Measurements from ENCODE around the gene HCAR1.
"Not testable (repeated sequence)": the region's sequence is repeated elsewhere in the genome, so short reads cannot be mapped to it uniquely, and the experiment has no call there.

HCAR1 gene

DNA sequence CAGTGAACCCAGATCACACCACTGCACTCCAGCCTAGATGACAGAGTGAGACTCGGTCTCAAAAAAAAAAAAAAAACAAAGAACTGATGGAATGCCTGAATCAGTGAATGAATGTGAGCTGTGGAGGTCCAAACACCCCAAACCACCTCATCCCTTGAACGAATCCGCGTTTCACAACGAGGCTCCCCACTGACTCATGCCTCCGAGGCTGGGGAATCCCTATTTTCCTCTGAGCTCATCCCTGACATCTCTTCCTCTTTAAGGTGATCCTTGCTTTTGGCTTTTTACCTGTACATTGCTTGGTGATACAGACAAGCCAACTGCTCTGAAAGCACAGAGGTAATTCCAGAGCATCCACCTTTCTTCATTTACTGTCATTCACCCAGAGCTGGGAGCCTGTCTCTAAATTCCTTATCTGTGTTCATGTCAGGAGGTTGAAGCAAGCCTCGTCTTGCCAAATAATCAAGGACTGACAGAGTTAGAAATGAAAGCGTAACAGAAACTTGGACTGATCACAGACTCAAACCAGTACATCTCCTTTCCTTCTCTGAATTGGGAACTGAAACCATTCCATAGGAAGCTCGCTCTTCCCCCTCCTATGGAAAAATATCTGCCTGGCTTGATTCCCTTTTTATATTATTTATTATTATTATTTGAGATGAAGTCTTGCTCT lies 30.5 kb downstream of the HCAR1 start:
- not testable (repeated sequence) for H3K9me3 ChIP-seq (ENCODE audit: control insufficient read depth, low read length); H3K4me1 ChIP-seq (ENCODE audit: control insufficient read depth, insufficient read depth, low read length); H3K27ac ChIP-seq (ENCODE audit: insufficient read depth, low read depth, low read length, poor library complexity, severe bottlenecking); H3K4me3 ChIP-seq (ENCODE audit: insufficient read depth, low read depth, low read length); H3K36me3 ChIP-seq (ENCODE audit: control insufficient read depth, insufficient read depth, low read length); H3K27me3 ChIP-seq (ENCODE audit: control insufficient read depth, insufficient read depth, low read length, poor library complexity, severe bottlenecking)
- 80% methylated on average over 1 of the region's 9 CpGs; no CpG with 5 or more reads in 1 of the 2 experiments for WGBS, 2 experiments

DNA sequence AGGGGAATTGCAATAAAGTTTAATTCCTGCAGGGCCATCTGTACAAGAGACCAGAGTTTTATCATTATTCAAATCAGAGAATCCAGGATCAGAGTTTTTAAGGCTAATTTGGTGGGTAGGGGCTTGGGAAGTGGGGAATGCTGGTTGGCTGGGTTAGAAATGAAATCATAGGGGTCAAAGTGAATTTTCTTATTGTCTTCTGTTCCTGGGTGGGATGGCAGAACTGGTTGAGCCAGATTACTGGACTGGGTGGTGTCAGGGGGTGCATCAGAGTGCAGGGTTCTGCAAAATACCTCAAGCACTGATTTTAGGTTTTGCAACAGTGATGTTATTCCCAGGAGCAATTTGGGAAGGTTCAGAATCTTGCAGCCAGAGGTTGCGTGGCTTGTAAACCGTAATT lies 33.7 kb downstream of the HCAR1 start:
- not testable (repeated sequence) for H3K27me3 ChIP-seq (ENCODE audit: control insufficient read depth, insufficient read depth, low read length, poor library complexity, severe bottlenecking); H3K36me3 ChIP-seq (ENCODE audit: control insufficient read depth, insufficient read depth, low read length); H3K27ac ChIP-seq (ENCODE audit: insufficient read depth, low read depth, low read length, poor library complexity, severe bottlenecking); H3K4me1 ChIP-seq (ENCODE audit: control insufficient read depth, insufficient read depth, low read length); H3K4me3 ChIP-seq (ENCODE audit: insufficient read depth, low read depth, low read length); H3K9me3 ChIP-seq (ENCODE audit: control insufficient read depth, low read length)
- WGBS, 2 experiments: 97 to 98% methylated on average over 2 of the region's 2 CpGs

DNA sequence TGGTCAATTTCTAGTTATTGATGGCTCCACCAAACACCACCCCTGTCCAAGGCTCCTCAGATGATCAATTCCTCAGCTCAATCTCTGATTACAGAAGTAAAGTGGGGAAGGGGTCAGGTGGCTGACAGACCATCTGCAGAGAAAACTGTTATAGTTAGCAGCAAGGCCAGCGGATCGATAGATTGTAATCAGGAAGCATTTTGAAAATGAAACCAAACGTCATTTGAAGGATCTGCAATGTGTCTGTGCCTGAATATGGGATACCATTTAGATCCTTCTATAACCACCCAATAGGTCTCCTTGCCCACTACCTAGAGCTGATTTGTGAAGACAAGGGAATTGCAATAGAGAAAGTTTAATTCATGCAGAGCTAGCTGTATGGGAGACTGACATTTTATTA lies 39.1 kb downstream of the HCAR1 start:
- WGBS, 2 experiments: 93 to 95% methylated on average over 3 of the region's 3 CpGs
- Histone ChIP-seq H3K27ac (ENCODE audit: insufficient read depth, low read depth, low read length, poor library complexity, severe bottlenecking) (no peak overlapping the region), H3K27me3 (ENCODE audit: control insufficient read depth, insufficient read depth, low read length, poor library complexity, severe bottlenecking) (no peaks in the 10 kb centered on the region), H3K9me3 (ENCODE audit: control insufficient read depth, low read length) (no peaks in the 10 kb centered on the region), H3K36me3 (ENCODE audit: control insufficient read depth, insufficient read depth, low read length) (no peaks in the 10 kb centered on the region), H3K4me1 (ENCODE audit: control insufficient read depth, insufficient read depth, low read length) (no peaks in the 10 kb centered on the region), H3K4me3 (ENCODE audit: insufficient read depth, low read depth, low read length) (no peak overlapping the region)

DNA sequence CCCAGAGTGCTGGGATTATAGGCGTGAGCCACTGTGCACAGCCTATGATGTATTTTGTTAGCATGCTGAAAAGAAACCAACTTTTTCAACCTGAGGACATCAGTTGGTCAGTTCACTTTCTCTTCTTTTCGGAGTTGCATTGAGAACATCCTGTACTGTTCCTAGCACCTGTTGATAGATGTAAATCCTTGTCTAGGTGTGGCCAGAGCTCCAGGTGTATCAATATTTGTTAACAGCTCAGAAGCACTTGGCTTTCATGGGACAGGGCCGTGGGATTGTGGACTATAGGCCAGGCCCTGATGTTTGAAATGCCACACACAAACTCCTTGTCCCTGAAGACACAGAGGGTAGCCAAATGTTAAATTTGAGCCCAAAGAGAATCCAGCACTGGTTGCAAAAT lies 42.4 kb downstream of the HCAR1 start:
- no peak overlapping the region for H3K27ac ChIP-seq (ENCODE audit: insufficient read depth, low read depth, low read length, poor library complexity, severe bottlenecking)
- no peaks in the 10 kb centered on the region for H3K4me1 ChIP-seq (ENCODE audit: control insufficient read depth, insufficient read depth, low read length)
- WGBS, 2 experiments: 95 to 96% methylated on average over 3 of the region's 3 CpGs
- no peaks in the 10 kb centered on the region for H3K36me3 ChIP-seq (ENCODE audit: control insufficient read depth, insufficient read depth, low read length)
- no peaks in the 10 kb centered on the region for H3K9me3 ChIP-seq (ENCODE audit: control insufficient read depth, low read length)
- H3K27me3 ChIP-seq (ENCODE audit: control insufficient read depth, insufficient read depth, low read length, poor library complexity, severe bottlenecking): no peaks in the 10 kb centered on the region
- no peak overlapping the region for H3K4me3 ChIP-seq (ENCODE audit: insufficient read depth, low read depth, low read length)

DNA sequence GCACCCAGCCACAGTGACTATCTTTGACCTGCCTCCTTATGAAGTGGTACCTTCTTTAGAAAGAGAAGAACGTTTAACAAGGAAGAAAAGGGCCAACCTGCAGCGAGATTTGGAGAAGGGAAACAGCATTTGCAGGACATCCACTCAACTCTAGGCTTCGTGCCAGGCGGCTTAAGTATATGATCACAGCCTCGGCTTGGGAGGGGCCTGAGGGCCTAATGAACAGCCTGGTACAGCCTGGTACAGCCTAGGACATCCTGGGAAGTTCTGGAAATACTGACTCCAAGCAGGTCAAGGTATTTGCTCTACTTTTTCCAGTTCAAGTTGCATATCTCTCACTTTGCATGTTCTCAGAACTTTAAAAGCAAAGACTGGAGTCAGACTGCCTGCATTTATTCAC lies 43.6 kb downstream of the HCAR1 start:
- Histone ChIP-seq H3K9me3 (ENCODE audit: control insufficient read depth, low read length) (no peaks in the 10 kb centered on the region), H3K4me3 (ENCODE audit: insufficient read depth, low read depth, low read length) (no peak overlapping the region), H3K4me1 (ENCODE audit: control insufficient read depth, insufficient read depth, low read length) (no peaks in the 10 kb centered on the region), H3K27ac (ENCODE audit: insufficient read depth, low read depth, low read length, poor library complexity, severe bottlenecking) (no peak overlapping the region), H3K27me3 (ENCODE audit: control insufficient read depth, insufficient read depth, low read length, poor library complexity, severe bottlenecking) (no peaks in the 10 kb centered on the region), H3K36me3 (ENCODE audit: control insufficient read depth, insufficient read depth, low read length) (no peaks in the 10 kb centered on the region)
- 90% methylated on average over 5 of the region's 5 CpGs for WGBS, 2 experiments

DNA sequence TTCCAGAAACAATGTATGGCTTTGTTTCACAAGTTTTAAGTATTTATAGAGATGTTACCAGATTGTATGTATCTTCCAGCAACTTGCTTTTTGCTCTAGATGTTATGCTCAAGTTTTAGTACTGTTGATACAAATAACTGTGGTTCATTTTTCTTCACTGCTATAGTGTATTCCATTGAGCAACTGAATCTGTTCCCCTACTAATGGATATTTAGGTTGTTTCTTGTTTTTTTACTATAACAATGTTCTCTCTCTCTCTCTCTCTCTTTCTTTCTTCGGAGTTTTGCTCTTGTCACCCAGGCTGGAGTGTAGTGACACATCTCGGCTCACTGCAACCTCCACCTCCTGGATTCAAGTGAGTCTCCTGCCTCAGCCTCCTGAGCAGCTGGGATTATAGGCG lies 44.1 kb downstream of the HCAR1 start:
- no peaks in the 10 kb centered on the region for H3K9me3 ChIP-seq (ENCODE audit: control insufficient read depth, low read length)
- H3K4me1 ChIP-seq (ENCODE audit: control insufficient read depth, insufficient read depth, low read length): no peaks in the 10 kb centered on the region
- no peaks in the 10 kb centered on the region for H3K36me3 ChIP-seq (ENCODE audit: control insufficient read depth, insufficient read depth, low read length)
- H3K4me3 ChIP-seq (ENCODE audit: insufficient read depth, low read depth, low read length): no peak overlapping the region
- no peak overlapping the region for H3K27ac ChIP-seq (ENCODE audit: insufficient read depth, low read depth, low read length, poor library complexity, severe bottlenecking)
- WGBS, 2 experiments: 89 to 91% methylated on average over 3 of the region's 3 CpGs
- H3K27me3 ChIP-seq (ENCODE audit: control insufficient read depth, insufficient read depth, low read length, poor library complexity, severe bottlenecking): no peaks in the 10 kb centered on the region

DNA sequence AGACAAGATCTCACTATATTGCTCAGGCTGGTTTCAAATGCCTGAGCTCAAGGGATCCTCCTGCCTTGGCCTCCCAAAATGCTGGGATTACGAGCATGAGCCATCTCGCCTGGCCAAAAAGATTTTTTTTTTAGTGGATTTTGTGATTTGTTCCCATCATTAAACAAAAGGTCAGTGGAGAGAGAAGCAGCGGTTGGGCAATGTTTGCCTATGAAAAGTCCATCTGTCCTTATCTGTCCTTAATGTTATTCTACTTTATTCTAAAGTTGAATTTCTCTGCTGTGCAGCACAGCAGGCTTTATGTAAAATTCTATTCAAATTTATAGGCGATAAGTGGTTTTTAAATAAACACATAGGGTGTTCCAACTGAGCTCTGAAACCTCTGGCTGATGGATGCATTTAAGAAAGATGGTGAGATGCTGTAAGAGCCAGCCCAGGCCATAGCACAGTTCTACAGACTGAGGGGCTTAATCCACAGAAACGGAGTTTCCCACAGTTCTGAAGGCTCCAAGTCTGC lies 46.3 kb downstream of the HCAR1 start:
- Histone ChIP-seq H3K9me3 (ENCODE audit: control insufficient read depth, low read length) (no peaks in the 10 kb centered on the region), H3K27ac (ENCODE audit: insufficient read depth, low read depth, low read length, poor library complexity, severe bottlenecking) (no peak overlapping the region), H3K27me3 (ENCODE audit: control insufficient read depth, insufficient read depth, low read length, poor library complexity, severe bottlenecking) (no peaks in the 10 kb centered on the region), H3K4me3 (ENCODE audit: insufficient read depth, low read depth, low read length) (no peak overlapping the region), H3K4me1 (ENCODE audit: control insufficient read depth, insufficient read depth, low read length) (no peaks in the 10 kb centered on the region), H3K36me3 (ENCODE audit: control insufficient read depth, insufficient read depth, low read length) (no peaks in the 10 kb centered on the region)
- 79 to 87% methylated on average over 5 of the region's 5 CpGs for WGBS, 2 experiments

DNA sequence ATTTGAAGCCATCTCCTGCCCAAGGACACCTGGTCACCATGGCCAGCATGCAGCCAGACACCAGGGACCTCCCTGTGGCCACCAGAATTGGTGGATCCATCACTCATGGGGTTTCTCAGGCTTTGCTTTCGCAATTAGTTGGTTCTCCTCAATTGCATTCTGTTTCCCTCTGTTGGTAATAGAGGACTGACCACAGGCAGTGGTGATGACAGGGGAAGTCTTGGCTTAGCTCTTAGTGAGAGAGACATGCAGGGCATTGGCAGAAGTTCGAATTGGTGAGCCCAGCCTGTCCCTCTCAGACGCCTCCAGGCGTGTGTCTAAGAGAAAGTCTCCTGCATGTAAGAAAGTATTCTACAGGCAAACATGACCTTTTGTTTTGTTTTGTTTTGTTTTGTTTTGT lies 48.8 kb downstream of the HCAR1 start:
- Histone ChIP-seq H3K27ac (ENCODE audit: insufficient read depth, low read depth, low read length, poor library complexity, severe bottlenecking) (no peak overlapping the region), H3K4me3 (ENCODE audit: insufficient read depth, low read depth, low read length) (no peak overlapping the region), H3K27me3 (ENCODE audit: control insufficient read depth, insufficient read depth, low read length, poor library complexity, severe bottlenecking) (no peaks in the 10 kb centered on the region), H3K9me3 (ENCODE audit: control insufficient read depth, low read length) (no peaks in the 10 kb centered on the region), H3K36me3 (ENCODE audit: control insufficient read depth, insufficient read depth, low read length) (no peaks in the 10 kb centered on the region), H3K4me1 (ENCODE audit: control insufficient read depth, insufficient read depth, low read length) (no peaks in the 10 kb centered on the region)
- WGBS, 2 experiments: 93 to 95% methylated on average over 4 of the region's 4 CpGs

DNA sequence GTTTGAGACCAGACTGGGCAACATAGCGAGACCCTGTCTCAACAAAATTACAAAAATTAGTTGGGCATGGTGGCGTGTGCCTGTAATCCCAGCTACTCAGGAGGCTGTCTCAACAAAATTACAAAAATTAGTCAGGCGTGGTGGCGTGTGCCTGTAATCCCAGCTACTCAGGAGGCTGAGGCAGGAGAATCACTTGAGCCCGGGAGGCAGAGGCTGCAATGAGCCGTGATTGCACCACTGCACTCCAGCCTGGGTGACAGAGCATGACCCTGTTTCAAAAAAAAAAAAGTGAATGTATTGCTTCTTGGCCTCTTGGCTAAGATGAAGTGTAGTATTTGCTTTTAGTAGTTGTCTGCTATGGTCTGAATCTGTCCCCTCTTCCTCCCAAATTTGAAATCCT lies 49.7 kb downstream of the HCAR1 start:
- H3K36me3 ChIP-seq (ENCODE audit: control insufficient read depth, insufficient read depth, low read length); H3K4me3 ChIP-seq (ENCODE audit: insufficient read depth, low read depth, low read length); H3K27ac ChIP-seq (ENCODE audit: insufficient read depth, low read depth, low read length, poor library complexity, severe bottlenecking); H3K27me3 ChIP-seq (ENCODE audit: control insufficient read depth, insufficient read depth, low read length, poor library complexity, severe bottlenecking); H3K4me1 ChIP-seq (ENCODE audit: control insufficient read depth, insufficient read depth, low read length); H3K9me3 ChIP-seq (ENCODE audit: control insufficient read depth, low read length): not testable (repeated sequence)
- WGBS, 2 experiments: 85 to 86% methylated on average over 6 of the region's 6 CpGs

DNA sequence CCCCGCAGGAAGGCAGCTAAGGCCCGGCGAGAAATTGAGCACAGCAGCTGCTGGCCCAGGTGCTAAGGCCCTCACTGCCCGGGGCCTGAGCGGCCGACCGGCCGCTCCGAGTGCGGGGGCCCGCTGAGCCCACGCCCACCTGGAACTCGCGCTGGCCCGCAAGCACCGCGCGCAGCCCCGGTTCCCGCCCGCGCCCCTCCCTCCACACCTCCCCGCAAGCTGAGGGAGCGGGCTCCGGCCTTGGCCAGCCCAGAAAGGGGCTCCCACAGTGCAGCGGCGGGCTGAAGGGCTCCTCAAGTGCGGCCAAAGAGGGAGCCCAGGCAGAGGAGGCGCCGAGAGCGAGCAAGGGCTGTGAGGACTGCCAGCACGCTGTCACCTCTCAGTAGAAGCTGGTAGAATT lies 53.9 kb downstream of the HCAR1 start:
- not testable (repeated sequence) for H3K4me3 ChIP-seq (ENCODE audit: insufficient read depth, low read depth, low read length); H3K9me3 ChIP-seq (ENCODE audit: control insufficient read depth, low read length); H3K36me3 ChIP-seq (ENCODE audit: control insufficient read depth, insufficient read depth, low read length); H3K27ac ChIP-seq (ENCODE audit: insufficient read depth, low read depth, low read length, poor library complexity, severe bottlenecking); H3K4me1 ChIP-seq (ENCODE audit: control insufficient read depth, insufficient read depth, low read length); H3K27me3 ChIP-seq (ENCODE audit: control insufficient read depth, insufficient read depth, low read length, poor library complexity, severe bottlenecking)
- WGBS, 2 experiments: 95 to 96% methylated on average over 32 of the region's 32 CpGs
